Nucleus accumbens (tissue), 56 donors: ENCODE measurements around the gene TBC1D22A.

Experiments
- DNase-seq, 56 donors: peaks; one replicate each; lab custom pipeline; 2025; lab: John Stamatoyannopoulos, UW

TBC1D22A gene

DNA sequence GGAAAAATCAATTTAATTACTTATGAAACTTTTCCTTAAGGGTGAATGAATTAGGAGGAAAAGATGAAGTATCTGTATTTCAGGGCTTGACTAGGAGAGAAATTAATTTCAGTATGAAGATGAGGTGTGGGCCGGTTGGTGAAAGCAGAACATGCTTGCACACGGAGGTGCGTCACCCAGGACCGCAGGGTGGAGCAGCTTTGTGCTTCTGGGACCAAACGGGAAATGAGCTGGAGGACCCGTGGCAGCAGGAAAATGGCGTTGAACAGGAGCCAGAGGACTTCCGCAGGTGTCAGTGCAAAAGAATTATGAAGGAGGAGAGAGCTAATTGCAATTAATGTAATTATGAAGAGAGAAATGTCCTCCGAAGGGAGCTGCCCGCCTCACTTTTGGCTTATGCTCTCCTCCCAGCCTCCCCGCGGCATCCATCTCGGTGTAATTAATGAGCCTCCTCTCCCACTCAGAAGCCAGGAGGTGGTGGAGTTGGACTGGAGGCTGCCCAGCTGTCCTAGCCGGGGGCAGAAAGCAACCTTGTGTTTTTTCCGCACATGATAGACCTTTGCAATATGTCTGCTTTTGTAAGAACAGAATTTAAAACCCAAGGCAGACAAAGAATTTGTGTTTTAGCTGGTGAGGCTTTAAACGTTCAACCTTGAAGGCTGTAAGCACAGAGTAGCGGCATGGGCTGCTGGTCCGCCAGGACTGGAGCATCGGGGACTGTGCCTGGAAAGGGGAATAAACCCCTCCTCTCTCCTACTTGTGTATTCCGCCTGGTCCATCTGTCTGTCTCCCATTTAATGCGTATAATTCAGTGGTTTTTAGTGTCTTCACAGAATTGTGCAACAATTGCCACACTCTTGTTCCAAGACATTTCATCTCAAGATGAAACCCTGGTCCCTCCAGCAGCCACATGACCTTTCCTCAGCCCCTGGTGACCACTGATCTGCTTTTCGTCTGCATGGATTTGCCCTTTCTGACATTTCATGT is 180.6 kb downstream of the TBC1D22A start:
- DNase-seq, result no peak

- no peak for DNase-seq
Observed at GRCh38 chr22:46945481-46945880, 183.0 kb downstream of the TBC1D22A start.

GRCh38 chr22:46946383-46946962 is 184.0 kb downstream of the TBC1D22A start:
- DNase-seq, result no peak

DNA sequence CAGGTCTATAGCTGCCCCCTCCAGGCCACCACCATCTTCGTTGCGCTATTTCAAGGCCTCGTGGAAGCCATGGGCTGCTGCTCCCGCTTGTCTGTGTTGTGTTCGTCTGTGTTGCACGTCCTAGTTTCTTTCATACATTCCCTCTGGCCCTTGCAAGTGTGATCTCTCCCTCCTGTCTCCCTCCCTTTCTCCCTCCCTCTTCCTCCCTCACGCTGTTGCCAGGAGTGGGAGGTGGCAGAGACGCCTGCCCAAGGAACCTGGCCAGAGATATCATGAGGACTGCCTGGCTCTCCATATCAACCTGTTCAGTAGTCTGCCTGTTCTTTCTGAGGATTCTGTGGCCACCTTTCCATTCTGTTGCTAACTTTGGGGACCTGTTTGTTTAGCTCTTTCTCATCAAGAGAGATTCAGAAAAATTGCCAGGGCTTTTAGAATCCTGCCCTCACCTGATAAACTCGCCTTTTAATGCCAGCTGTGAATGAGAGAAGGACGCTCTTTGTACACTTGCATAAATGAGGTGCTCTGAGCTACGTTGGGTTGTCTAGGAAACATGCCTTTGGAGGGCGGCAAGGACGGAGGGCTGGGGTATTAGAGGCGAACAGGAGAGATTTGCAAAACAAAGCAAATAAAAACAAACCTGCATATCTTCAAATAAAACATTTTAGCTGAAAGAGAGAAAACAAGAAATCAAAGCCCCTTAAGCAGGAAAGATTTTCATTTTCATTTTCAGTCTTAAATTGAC is 185.2 kb downstream of the TBC1D22A start:
- DNase-seq, result no peak

GRCh38 chr22:46948411-46949144 is 186.1 kb downstream of the TBC1D22A start:
- DNase-seq, result no peak

DNA sequence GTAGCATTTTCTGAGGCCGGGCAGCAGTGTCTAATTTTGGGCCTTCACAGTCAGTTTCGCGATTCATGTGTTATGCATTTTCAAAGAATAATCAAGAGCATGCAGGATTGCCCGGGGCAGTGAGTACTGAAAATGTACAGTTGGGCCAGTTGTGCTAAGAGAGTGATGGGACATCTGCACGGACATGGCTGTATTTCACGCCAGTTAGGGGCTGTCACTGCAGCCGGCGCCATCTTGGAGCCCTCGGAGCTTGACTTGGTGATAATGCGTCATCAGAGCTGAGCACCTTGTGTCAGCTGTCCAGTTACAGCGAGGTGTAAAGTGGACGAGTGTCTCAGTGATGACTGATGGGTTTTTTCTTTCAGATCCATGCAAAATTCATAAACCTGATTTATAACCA is 188.9 kb downstream of the TBC1D22A start:
- DNase-seq, result no peak

DNA sequence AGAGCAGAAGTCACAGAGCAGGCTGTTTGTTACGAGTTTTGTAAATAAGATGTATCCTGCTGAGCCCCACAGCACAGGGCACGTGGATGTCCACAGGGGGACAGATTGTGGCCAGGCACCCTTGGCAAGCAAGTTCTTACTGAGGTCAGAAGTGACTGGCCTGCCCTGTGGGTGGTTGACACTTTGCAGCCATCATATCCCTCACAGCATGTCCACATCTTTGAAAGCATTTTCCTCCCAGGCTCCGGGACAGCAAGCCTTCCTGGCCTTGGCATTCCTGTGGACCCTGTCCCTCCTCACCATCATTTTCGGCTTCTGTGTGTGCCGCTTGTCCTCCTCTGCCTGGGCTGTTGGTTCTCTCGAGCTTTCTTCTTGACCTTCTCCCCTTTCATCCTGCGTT is 189.5 kb downstream of the TBC1D22A start:
- no peak for DNase-seq

DNA sequence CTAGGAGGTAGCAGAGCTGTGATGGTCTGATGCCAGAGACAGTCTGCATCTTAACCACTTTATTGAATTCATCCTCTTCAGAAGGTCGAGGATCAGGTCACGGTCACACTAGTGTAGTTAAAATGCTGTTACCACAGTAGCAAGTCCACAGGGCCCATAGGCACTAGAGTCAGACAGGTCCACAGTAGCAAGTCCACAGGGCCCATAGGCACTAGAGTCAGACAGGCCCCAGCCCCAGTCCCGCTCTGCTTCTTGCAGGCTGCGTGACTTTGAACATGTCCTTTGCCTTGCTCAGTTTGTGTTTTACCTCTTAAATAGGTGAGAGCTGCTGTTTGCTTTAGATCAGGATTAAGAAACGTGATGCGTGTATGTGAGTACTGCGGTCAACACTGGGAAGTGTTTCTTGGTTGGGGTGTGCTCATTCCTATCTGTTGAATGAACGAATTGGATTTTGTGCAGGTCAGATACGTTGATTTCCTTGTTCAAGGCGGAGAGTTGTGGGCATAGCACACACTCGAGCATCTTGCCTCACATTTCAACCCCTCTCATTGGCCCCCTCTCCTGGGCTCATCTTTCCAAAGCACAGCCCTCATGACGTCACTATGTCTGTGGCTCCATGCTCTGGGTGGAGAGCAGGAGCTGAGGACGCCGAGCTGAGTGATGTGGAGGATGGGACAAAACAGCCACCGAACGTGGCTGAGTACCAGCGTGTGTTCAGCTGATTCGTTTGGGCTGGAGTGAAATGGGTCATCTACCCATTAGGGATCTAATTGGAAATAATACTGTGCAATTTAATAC is 191.7 kb downstream of the TBC1D22A start:
- DNase-seq, result no peak

GRCh38 chr22:46954781-46955180 is 192.3 kb downstream of the TBC1D22A start:
- DNase-seq, result no peak

GRCh38 chr22:46956498-46957215 is 194.2 kb downstream of the TBC1D22A start:
- no peak for DNase-seq

DNA sequence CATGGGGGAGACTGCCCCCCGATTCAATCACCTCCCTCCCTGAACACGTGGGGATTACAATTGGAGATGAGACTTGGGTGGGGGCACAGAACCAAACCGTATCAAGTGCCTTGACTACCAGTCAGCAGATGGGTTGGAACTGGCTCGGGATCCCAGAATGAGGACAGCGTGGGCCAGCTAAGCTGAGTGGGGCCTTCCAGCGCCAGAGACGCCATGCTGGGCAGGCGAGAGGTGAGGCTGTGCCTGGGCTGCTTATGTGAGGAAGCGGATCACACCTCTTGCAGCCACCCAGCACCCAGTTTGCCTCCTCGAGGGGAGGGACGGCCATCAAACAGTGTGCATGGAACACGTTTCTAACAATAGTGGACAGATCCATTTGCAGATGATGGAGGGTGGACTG is 195.1 kb downstream of the TBC1D22A start:
- no peak for DNase-seq

DNA sequence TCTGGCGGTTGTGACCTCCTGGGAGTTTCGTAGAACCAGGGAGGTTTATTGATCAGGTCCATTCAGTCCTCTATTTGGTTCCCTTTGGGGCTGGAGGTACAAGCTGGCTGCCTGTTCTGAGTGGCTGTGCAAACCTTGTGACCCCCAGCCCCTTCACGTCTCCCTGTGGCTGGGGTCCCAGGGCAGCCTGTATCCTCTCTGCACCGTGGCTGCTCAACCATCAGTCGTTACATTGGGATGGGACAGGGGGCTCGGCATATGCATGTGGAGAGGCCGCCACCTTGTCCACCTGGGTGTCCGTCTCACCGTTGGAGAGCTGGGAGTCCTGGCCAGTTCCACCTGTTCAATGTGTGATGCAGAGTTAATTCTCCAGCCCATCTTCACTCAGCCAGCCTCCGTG is 195.7 kb downstream of the TBC1D22A start:
- no peak for DNase-seq

- DNase-seq, result no peak
Observed at GRCh38 chr22:46958658-46959057, 196.2 kb downstream of the TBC1D22A start.

DNA sequence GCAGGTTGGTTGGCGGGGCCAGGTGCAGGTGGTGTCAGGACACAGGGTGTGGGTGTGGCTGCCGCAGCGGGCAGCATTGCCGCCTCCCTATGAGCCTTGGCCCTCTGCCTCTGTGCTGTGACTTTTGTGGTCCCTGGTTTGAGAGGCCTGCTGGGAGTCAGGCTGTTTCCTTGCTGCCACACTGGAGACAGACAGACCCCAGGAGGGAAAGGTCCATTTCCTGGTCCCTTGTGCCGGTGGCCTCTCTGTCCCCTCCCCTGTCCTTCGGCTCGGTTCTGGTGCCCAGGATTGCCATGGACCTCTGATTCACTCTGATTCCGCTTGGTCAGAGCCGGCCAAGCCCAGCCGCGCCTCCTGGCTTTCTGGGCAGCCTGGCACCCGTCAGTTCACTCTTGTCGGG is 196.9 kb downstream of the TBC1D22A start:
- no peak for DNase-seq

DNA sequence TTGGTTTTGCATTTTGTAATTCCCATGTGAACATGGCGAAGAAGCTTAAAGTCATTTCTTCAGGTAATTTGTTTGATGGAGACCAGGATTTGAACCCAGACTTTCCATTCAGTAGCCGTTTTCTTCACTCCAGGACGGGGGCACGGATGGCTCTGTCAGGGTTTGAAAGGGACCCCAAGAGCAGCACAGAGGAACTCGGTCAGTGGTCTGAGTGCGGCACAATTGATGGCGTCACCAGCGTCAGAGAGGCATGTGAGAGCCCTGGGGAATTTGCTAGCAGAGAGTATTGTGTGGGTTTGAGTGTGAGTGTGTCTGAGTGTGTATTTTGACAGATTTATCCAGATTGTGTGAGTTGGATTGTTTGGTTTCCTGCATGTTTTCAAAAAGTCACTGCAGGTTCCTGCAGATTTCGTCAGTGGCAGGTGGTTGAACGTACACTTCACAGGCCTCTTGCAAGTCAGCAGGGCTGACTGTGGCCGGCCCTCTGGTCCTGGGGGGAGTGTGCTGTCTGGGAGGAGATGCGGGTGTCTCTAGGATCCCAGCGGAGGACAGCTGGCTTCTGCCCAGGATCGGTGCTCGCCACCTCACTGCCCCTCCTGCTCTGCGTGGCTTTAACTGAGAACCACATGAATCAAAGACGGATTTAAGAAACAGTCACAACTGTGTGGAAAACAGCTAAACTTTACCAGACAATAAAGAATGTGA is 199.3 kb downstream of the TBC1D22A start:
- no peak for DNase-seq

- no peak for DNase-seq
Observed at GRCh38 chr22:46962406-46962805, 200.0 kb downstream of the TBC1D22A start.

GRCh38 chr22:46963672-46964545 is 201.5 kb downstream of the TBC1D22A start:
- DNase-seq, result no peak
